ENCODE results near the gene MCRIP1.
A peak's percentile ranks its signal among the peaks of the same experiment; 100 is the strongest.

GRCh38 chr17:81863833-81864768 is 31.0 kb upstream of the MCRIP1 start:
- TF ChIP-seq POLR2A (IDR thresholded peaks at IDR 0.05; ENCODE audit: low read length) (peak; percentile 19), GATA1 (IDR thresholded peaks at IDR 0.05; ENCODE audit: low read depth, low read length) (no peak)
